Suprapubic skin (tissue), 4 donors: Measurements from ENCODE around the gene KLK15. TPM values are rescaled to one million over a fixed set of nuclear protein-coding genes. Genes with fewer than 3 reads are reported as not detected.
A peak's percentile ranks its signal among the peaks of the same experiment; 100 is the strongest.

Experiments
- DNase-seq, 2 donors: peaks; one replicate each; pipeline ENCODE4 v3.0.0-alpha.2; 2019; ENCODE audit warnings: low spot score in 2 of 2
- H3K27ac ChIP-seq: fragments of 200-600 bp; sonication (generic); one replicate; pipeline ENCODE4 v1.5.1; 2019
- H3K27me3 ChIP-seq: fragments of 200-600 bp; sonication (generic); one replicate; pipeline ENCODE4 v1.5.1; 2019
- H3K36me3 ChIP-seq: fragments of 200-600 bp; sonication (generic); one replicate; pipeline ENCODE4 v1.5.1; 2019
- H3K4me1 ChIP-seq: fragments of 200-600 bp; sonication (generic); one replicate; pipeline ENCODE4 v1.5.1; 2019
- H3K4me3 ChIP-seq: fragments of 200-600 bp; sonication (generic); one replicate; pipeline ENCODE4 v1.5.1; 2019; ENCODE audit warnings: mild to moderate bottlenecking
- H3K9me3 ChIP-seq: fragments of 200-600 bp; sonication (generic); one replicate; pipeline ENCODE4 v1.5.1; 2019
- EP300 ChIP-seq: sonication (generic); formaldehyde crosslinking; IDR thresholded peaks from one replicate; pipeline ENCODE4 v1.6.1; 2017; ENCODE audit warnings: antibody characterized with exemption
- POLR2A ChIP-seq, 2 donors: fragments of 450-650 bp; IDR thresholded peaks; one replicate each; pipeline ENCODE4 v1.6.1; 2017; ENCODE audit warnings: antibody characterized with exemption in 2 of 2, mild to moderate bottlenecking in 2 of 2, moderate library complexity in 2 of 2
- POLR2AphosphoS5 ChIP-seq, 3 donors: sonication (generic); formaldehyde crosslinking; IDR thresholded peaks; one replicate each; pipeline ENCODE4 v1.6.1; 2017; ENCODE audit warnings: antibody characterized with exemption in 3 of 3
- WGBS: methylation state at CpG from one replicate; pipeline ENCODE4 v1.1.5; 2018; 5-methylcytosine and 5-hydroxymethylcytosine counted together
- total RNA-seq, 4 donors: library from RNA; depleted of rRNA; stranded (reverse); fragments of >200 nt; gene quantifications; one replicate each; pipeline ENCODE4 v1.1.0, GENCODE V29; 2016
- TF ChIP-seq, protein P1 (sequence below), 2 donors: fragments of 200-600 bp in 1 of 2; fragments of 450-650 bp in 1 of 2; sonication (generic) in 1 of 2; IDR thresholded peaks; one replicate each; pipeline ENCODE4 v1.5.1; 2016 to 2019; ENCODE audit warnings: antibody characterized with exemption in 2 of 2, mild to moderate bottlenecking in 1 of 2, moderate library complexity in 1 of 2

Gene KLK15
- total RNA-seq, 4 donors from 2014 or later = not detected

DNA sequence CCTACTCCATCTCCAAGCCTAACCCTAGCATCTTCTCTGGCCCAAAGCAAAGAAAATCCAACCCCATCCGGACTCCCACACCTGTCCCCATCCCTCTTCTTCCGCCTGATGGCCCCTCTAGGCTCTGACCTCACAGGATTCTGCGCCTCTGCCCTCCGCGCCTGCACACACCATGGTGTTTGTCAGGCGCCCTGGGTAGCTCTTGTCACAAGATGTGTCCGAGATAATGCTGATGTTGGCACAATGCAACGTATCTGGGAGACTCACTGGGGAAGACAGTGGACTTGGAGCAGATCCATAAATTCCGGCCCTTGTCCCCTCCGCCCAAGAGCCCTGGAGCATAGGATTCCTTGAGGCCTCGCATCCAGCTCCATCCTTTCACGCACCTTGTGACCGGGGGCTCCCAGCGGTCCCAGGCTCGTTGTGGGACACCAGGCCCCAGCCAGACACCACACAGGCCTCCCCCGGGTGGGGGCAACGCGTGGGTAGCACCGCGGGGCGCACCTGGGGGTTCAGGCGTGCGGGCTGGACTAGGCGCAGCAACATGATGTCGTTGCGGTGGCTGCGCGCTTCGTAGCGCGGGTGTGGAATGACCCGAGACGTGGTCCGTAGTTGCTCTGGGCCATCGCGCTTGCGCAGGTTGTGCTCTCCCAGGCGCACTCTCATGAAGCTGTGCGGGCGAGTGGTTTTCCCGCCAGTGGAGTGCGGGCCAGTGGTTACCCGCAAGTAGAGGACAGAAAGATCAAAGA, 6.7 kb downstream of the KLK15 start:
- no peak for DNase-seq
- no peaks in the 10 kb centered on the region for H3K9me3 ChIP-seq
- H3K27me3 ChIP-seq = peaks cover 38% of the 10 kb centered on the region
- no peak overlapping the region for H3K27ac ChIP-seq
- 91% methylated on average over 20 of the region's 43 CpGs for WGBS
- H3K36me3 ChIP-seq = no peaks in the 10 kb centered on the region
- H3K4me1 ChIP-seq = peaks cover 17% of the 10 kb centered on the region
- no peak overlapping the region for H3K4me3 ChIP-seq
- TF ChIP-seq POLR2A (IDR thresholded peaks at IDR 0.05) = no peak
- TF ChIP-seq POLR2AphosphoS5 (IDR thresholded peaks at IDR 0.05) = no peak
- TF ChIP-seq, protein P1, sequence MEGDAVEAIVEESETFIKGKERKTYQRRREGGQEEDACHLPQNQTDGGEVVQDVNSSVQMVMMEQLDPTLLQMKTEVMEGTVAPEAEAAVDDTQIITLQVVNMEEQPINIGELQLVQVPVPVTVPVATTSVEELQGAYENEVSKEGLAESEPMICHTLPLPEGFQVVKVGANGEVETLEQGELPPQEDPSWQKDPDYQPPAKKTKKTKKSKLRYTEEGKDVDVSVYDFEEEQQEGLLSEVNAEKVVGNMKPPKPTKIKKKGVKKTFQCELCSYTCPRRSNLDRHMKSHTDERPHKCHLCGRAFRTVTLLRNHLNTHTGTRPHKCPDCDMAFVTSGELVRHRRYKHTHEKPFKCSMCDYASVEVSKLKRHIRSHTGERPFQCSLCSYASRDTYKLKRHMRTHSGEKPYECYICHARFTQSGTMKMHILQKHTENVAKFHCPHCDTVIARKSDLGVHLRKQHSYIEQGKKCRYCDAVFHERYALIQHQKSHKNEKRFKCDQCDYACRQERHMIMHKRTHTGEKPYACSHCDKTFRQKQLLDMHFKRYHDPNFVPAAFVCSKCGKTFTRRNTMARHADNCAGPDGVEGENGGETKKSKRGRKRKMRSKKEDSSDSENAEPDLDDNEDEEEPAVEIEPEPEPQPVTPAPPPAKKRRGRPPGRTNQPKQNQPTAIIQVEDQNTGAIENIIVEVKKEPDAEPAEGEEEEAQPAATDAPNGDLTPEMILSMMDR (IDR thresholded peaks at IDR 0.05) = no peak
- no peak for TF ChIP-seq EP300

DNA sequence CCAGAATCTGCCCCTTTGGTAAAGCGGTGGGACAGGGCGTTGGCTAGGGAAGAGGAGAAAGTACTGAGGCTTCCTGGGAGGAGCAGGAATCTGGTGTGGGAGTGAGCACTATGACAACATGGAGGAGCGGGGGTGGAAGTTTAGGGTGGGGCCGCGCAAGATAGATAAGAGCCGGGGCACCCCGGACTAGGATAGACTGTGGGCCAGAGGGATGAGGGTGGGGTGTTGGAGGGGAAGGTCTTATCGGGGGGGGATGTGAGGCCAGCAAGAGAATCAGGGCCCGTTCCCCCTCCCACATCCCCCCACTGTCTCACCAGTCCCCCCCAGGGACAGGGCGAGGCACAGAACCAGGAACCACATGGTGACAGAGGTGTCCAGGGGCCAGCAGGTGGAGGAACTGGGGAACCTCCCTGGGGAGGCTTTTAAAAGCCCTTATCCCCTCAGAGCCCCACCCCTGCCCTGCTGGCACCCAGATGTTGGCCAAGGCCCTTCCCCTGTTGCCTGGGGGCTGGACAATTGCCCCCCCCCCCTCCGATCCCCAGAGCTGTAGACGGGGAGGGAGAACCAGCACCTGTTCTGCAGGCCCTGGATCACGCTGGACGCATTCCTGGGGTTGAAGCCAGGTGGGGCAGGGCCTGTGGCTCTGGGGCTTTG, 9.9 kb downstream of the KLK15 start, which contains the start of gene KLK1:
Gene KLK1, minus strand, starts transcription at position 399 of the 654 bp plus-strand sequence. Its CDS starts 39 bp downstream, at position 360.
- no peak for TF ChIP-seq EP300
- TF ChIP-seq POLR2A (IDR thresholded peaks at IDR 0.05) = no peak
- TF ChIP-seq, protein P1 (IDR thresholded peaks at IDR 0.05) = no peak
- 27% methylated on average over 14 of the region's 14 CpGs for WGBS
- Histone ChIP-seq H3K4me3 (no peak within 1 kb of the TSS), H3K27me3 (peaks cover 63% of the 10 kb centered on the region), H3K27ac (no peak within 1 kb of the TSS), H3K9me3 (no peaks in the 10 kb centered on the region), H3K36me3 (no peaks in the 10 kb centered on the region), H3K4me1 (peaks cover 36% of the 10 kb centered on the region)
- DNase-seq = no peak

DNA sequence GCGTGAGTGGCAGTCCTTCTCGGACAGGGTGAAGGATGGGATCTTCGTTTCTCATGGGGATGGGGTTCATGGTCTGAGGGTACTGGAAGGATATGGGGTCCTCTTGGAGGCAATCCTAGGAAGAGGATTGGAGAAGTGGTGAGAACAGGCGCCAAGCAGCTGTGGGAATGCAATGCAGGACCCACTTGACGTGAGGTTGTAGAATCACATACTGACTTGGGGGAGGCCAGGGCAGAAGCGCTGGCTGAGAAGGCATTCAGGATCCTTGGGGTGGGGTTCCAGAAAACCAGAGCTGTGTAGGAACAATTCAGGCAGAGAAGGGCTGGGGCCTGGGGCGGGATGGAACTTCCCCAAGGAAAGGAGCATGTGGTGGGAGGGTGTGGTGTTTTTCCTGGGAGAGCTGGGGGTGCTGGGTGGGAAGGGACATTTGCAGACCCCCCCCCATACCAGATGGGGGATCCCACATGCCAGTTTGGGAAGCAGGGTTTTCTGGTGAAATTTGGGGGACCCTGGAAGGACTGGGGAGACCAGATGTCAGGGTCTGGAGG, 10.6 kb downstream of the KLK15 start:
- Histone ChIP-seq H3K9me3 (no peaks in the 10 kb centered on the region), H3K36me3 (no peaks in the 10 kb centered on the region), H3K27ac (no peak overlapping the region), H3K4me1 (peaks cover 44% of the 10 kb centered on the region), H3K4me3 (no peak overlapping the region), H3K27me3 (peaks cover 71% of the 10 kb centered on the region)
- 75% methylated on average over 7 of the region's 7 CpGs for WGBS
- TF ChIP-seq, protein P1 (IDR thresholded peaks at IDR 0.05) = no peak
- no peak for TF ChIP-seq POLR2A (IDR thresholded peaks at IDR 0.05)
- TF ChIP-seq EP300 = no peak
- no peak for DNase-seq

DNA sequence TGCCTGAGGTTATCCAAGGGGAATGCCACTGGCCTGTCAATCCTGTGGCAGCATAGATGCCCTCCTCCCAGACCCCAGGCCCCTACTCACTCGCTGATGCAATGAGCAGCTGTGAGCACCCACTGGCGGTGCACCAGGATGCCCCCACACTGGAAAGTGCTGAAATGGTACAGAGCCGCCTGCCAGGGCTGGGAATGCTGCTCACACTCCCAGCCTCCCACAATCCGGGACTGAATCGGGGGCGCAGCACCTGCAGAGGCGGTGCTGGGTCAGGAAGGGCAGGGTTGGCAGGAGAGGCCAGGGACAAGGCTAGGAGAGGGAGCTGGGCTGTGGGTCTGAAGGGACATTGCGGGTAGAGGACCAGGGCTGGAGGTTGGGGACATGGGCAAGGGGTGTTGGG, 11.8 kb downstream of the KLK15 start:
- TF ChIP-seq, protein P1 (IDR thresholded peaks at IDR 0.05) = no peak
- TF ChIP-seq POLR2A (IDR thresholded peaks at IDR 0.05) (no peak), EP300 (no peak), POLR2AphosphoS5 (IDR thresholded peaks at IDR 0.05) (no peak)
- H3K27me3 ChIP-seq = peaks cover 71% of the 10 kb centered on the region
- H3K36me3 ChIP-seq = no peaks in the 10 kb centered on the region

DNA sequence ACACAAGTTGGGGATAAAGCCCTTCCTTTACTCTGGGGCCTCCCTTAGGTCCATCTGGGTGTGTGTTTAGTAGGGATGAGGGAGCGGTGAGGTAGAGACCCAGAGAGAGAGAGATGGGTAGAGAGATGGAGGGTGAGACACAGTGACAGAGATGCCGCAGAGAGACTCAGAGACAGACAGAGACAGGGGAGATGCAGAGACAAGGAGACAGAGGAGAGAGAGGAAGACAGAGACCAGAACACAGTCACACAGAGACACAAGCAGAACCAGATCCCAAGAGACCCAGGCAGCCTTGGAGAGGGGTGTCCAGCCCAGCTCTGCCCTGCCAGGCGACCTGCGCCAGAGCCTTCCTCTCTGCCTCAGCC, 12.1 kb downstream of the KLK15 start:
- WGBS = 50% methylated on average over 4 of the region's 4 CpGs
- Histone ChIP-seq H3K36me3 (no peaks in the 10 kb centered on the region), H3K27ac (no peak overlapping the region), H3K9me3 (no peaks in the 10 kb centered on the region), H3K27me3 (peaks cover 69% of the 10 kb centered on the region), H3K4me3 (peak overlapping the region; percentile 26), H3K4me1 (peaks cover 44% of the 10 kb centered on the region)
- no peak for DNase-seq
- TF ChIP-seq EP300 (no peak), POLR2A (IDR thresholded peaks at IDR 0.05) (no peak)
- TF ChIP-seq, protein P1 (IDR thresholded peaks at IDR 0.05) = no peak

More for the DNA sequence above, 11.8 kb downstream of the KLK15 start:
- Histone ChIP-seq H3K4me1 (peaks cover 44% of the 10 kb centered on the region), H3K9me3 (no peaks in the 10 kb centered on the region), H3K27ac (no peak overlapping the region), H3K4me3 (no peak overlapping the region)
- WGBS = 64% methylated on average over 5 of the region's 8 CpGs
- no peak for DNase-seq
